CD4-positive, alpha-beta memory T cell (primary cell): Measurements from ENCODE around the gene KCNQ2. TPM values are rescaled to one million over a fixed set of nuclear protein-coding genes. Genes with fewer than 3 reads are reported as not detected.
"Not testable (repeated sequence)": the region's sequence is repeated elsewhere in the genome, so short reads cannot be mapped to it uniquely, and the experiment has no call there.

ENCODE experiments used
- CTCF ChIA-PET: fragments of 350-600 bp; sonication (Branson Sonifier 250); formaldehyde crosslinking; loops from one replicate; lab custom pipeline; 2021; ENCODE audit warnings: inconsistent platforms; ENCODE audit not compliant: partially characterized antibody; lab: Charles Lee
- POLR2A ChIA-PET: fragments of 350-600 bp; sonication (Branson Sonifier 250); formaldehyde crosslinking; loops from one replicate; lab custom pipeline; 2021; ENCODE audit not compliant: partially characterized antibody; lab: Charles Lee
- DNase-seq, 5 donors: peaks; one replicate each; pipeline versions ENCODE4 v3.0.0 to v3.0.0-alpha.2; 2020 to 2022; ENCODE audit warnings: mixed read lengths in 1 of 5
- H3K27ac ChIP-seq: one replicate; pipeline ENCODE4 v1.7.0; 2013; ENCODE audit warnings: low read depth, low read length
- H3K27me3 ChIP-seq: 2 replicates; pipeline ENCODE4 v1.7.0; 2013; ENCODE audit warnings: mild to moderate bottlenecking, low read length, moderate library complexity; ENCODE audit not compliant: insufficient read depth
- H3K36me3 ChIP-seq: 2 replicates; pipeline ENCODE4 v1.7.0; 2013; ENCODE audit warnings: mild to moderate bottlenecking, low read length, moderate library complexity; ENCODE audit not compliant: insufficient read depth
- H3K4me1 ChIP-seq: 2 replicates; pipeline ENCODE4 v1.7.0; 2013; ENCODE audit warnings: mild to moderate bottlenecking, low read length, moderate library complexity; ENCODE audit not compliant: insufficient read depth
- H3K4me3 ChIP-seq, 2 donors: one replicate each; pipeline ENCODE4 v1.7.0; 2013; ENCODE audit warnings: low read length in 2 of 2, mild to moderate bottlenecking in 1 of 2
- H3K9me3 ChIP-seq, 2 donors: one replicate each; pipeline ENCODE4 v1.7.0; 2013; ENCODE audit warnings: low read length in 2 of 2, control low read depth in 1 of 2; ENCODE audit not compliant: control insufficient read depth in 1 of 2
- H3K27ac Mint-ChIP-seq, 7 donors: one replicate each; pipeline ENCODE4 v1.8.0; 2020 to 2021; ENCODE audit warnings: mixed read lengths in 7 of 7, mild to moderate bottlenecking in 6 of 7, inconsistent platforms in 3 of 7, moderate library complexity in 3 of 7
- H3K27me3 Mint-ChIP-seq, 2 donors: one replicate each; pipeline ENCODE4 v1.8.0; 2020 to 2021; ENCODE audit warnings: mixed read lengths in 2 of 2
- H3K36me3 Mint-ChIP-seq, 2 donors: one replicate each; pipeline ENCODE4 v1.8.0; 2020 to 2021; ENCODE audit warnings: mixed read lengths in 2 of 2, inconsistent platforms in 1 of 2, mild to moderate bottlenecking in 1 of 2
- H3K4me1 Mint-ChIP-seq, 4 donors: one replicate each; pipeline ENCODE4 v1.8.0; 2020 to 2021; ENCODE audit warnings: mixed read lengths in 4 of 4, mild to moderate bottlenecking in 1 of 4
- H3K4me3 Mint-ChIP-seq, 8 donors: one replicate each; pipeline ENCODE4 v1.8.0; 2020 to 2021; ENCODE audit warnings: mixed read lengths in 8 of 8, mild to moderate bottlenecking in 7 of 8, moderate library complexity in 6 of 8, inconsistent platforms in 3 of 8
- H3K9me3 Mint-ChIP-seq, 8 donors: one replicate each; pipeline ENCODE4 v1.8.0; 2020 to 2021; ENCODE audit warnings: mixed read lengths in 8 of 8, mild to moderate bottlenecking in 5 of 8, inconsistent platforms in 3 of 8, moderate library complexity in 1 of 8
- intact Hi-C: fragments of 100-400 bp; cut with micrococcal nuclease; formaldehyde crosslinking; loops from one replicate; pipeline ENCODE4 v1.15.1; 2023
- polyA plus RNA-seq, 2 donors: library from polyadenylated mRNA; unstranded; fragments of 300-500 nt; fragmentation: Illumina TruSeq; gene quantifications; one replicate each; pipeline ENCODE4 v1.2.3, GENCODE V29; 2021
- total RNA-seq, 2 experiments: library from RNA; stranded (reverse); gene quantifications; one replicate each; pipeline ENCODE4 v1.2.3, GENCODE V29; 2021

KCNQ2 gene
- total and polyA plus RNA-seq, 4 experiments from 2014 or later, result not detected

DNA sequence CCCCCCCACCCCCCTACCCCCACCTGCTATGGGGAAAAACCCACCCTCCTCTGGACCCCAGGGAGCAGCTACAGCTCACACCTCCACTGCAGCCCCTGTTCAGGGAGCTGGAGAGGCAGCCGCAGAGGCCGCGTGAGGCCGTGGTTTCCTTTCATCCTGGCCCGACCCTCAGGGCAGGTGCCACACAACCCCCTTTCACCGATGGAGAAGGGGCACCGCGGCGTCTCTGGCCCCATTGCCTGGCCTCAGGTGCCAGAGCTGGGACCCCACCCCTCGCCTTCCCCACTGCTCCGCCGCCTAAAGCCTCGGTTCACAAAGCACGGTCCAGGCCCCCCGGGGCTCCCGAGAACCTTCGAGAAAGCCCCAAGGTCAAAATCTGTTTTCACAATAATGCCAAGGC is 11.8 kb upstream of the KCNQ2 start:
- no peaks in the 10 kb centered on the region for H3K9me3 ChIP-seq
- Mint-ChIP-seq H3K36me3 (no peaks in the 10 kb centered on the region), H3K27ac (no peak overlapping the region), H3K9me3 (peaks cover 0 to 2% (median 0%) of the 10 kb centered on the region in 8 donors), H3K27me3 (peaks cover 20% of the 10 kb centered on the region in 2 donors), H3K4me1 (peaks cover 0 to 4% (median 3%) of the 10 kb centered on the region in 4 donors), H3K4me3 (no peak overlapping the region)
- H3K36me3 ChIP-seq, result no peaks in the 10 kb centered on the region
- POLR2A ChIA-PET, result no interaction called here
- no peak for DNase-seq
- no peak overlapping the region for H3K27ac ChIP-seq
- peaks cover 7% of the 10 kb centered on the region for H3K27me3 ChIP-seq
- intact Hi-C loops, result no loop called here
- H3K4me1 ChIP-seq, result no peaks in the 10 kb centered on the region
- H3K4me3 ChIP-seq, result no peak overlapping the region
- CTCF ChIA-PET, result no interaction called here

DNA sequence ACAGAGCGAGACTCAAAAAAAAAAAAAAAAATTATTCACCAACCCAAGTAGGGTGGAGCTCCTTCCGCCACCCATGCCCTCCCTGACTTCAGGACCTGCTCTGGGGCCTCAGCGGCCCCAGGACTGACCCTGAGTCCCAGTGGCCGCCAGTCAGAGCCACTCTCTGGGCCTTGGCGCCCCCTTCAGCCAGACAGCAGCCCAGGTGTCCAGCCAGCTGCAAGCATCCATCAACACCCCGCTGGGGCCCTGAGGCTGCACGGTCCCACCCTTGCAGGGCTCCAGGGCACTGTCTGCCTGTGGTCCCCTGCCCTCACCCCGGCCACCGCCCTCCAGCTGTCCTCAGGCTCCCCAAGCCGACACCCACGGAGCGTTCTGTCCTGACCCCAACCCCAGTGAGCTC is 11.4 kb upstream of the KCNQ2 start:
- Histone ChIP-seq H3K27me3 (peaks cover 7% of the 10 kb centered on the region), H3K4me3 (no peak overlapping the region), H3K36me3 (no peaks in the 10 kb centered on the region), H3K4me1 (no peaks in the 10 kb centered on the region), H3K9me3 (no peaks in the 10 kb centered on the region), H3K27ac (no peak overlapping the region)
- ChIA-PET POLR2A (no interaction called here), CTCF (interaction anchor here (0.7 kb wide), 1 partner anchor 183 kb away, joined by 4 read pairs; no protein-coding TSS in a partner anchor)
- intact Hi-C loops, result no loop called here
- H3K4me1 Mint-ChIP-seq, result peaks cover 0 to 4% (median 3%) of the 10 kb centered on the region in 4 donors
- no peak for DNase-seq
- peaks cover 20% of the 10 kb centered on the region in 2 donors for H3K27me3 Mint-ChIP-seq
- no peaks in the 10 kb centered on the region for H3K36me3 Mint-ChIP-seq
- H3K27ac Mint-ChIP-seq, result no peak overlapping the region
- H3K4me3 Mint-ChIP-seq, result no peak overlapping the region
- H3K9me3 Mint-ChIP-seq, result peaks cover 0 to 2% (median 0%) of the 10 kb centered on the region in 8 donors

DNA sequence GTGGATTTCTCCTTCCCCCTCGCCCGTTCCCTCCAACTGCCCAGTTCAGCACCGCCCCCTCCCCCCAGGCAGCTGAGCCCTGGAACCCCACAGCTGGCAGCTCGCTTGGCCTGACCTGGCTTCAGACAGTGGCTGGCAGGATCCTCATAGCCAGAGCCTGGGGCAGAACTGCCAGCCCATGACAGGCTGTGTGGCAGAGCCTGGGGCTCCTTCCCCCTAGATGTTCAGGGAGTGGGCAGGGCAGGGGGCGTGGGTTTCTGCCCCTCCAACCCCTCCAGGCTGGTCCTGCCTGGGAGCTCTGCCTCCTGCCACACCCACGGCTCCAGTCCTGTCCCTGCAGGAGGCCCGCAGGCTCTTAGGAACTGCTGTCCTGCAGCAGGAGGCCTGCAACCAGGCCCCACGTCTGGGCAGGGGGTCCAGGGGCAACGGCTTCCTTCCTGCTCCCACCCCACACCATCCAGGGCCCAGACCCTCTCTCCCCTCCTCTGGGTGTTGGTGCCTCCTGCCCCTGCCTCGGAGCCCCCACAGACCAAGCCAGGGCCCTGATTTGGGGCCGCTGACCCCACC is 9.6 kb upstream of the KCNQ2 start:
- ChIA-PET POLR2A (no interaction called here), CTCF (interaction anchor here (1.6 kb wide), 1 partner anchor 14 kb away, joined by 5 read pairs; no protein-coding TSS in a partner anchor)
- Mint-ChIP-seq H3K36me3 (no peaks in the 10 kb centered on the region), H3K4me3 (no peak overlapping the region), H3K27me3 (peaks cover 18 to 19% of the 10 kb centered on the region in 2 donors), H3K4me1 (peaks cover 0 to 4% (median 3%) of the 10 kb centered on the region in 4 donors), H3K9me3 (peaks cover 0 to 2% (median 0%) of the 10 kb centered on the region in 8 donors), H3K27ac (no peak overlapping the region)
- Histone ChIP-seq H3K36me3 (no peaks in the 10 kb centered on the region), H3K9me3 (no peaks in the 10 kb centered on the region), H3K4me3 (no peak overlapping the region), H3K27ac (no peak overlapping the region), H3K27me3 (peaks cover 3% of the 10 kb centered on the region), H3K4me1 (no peaks in the 10 kb centered on the region)
- intact Hi-C loops, result no loop called here
- DNase-seq, result no peak

DNA sequence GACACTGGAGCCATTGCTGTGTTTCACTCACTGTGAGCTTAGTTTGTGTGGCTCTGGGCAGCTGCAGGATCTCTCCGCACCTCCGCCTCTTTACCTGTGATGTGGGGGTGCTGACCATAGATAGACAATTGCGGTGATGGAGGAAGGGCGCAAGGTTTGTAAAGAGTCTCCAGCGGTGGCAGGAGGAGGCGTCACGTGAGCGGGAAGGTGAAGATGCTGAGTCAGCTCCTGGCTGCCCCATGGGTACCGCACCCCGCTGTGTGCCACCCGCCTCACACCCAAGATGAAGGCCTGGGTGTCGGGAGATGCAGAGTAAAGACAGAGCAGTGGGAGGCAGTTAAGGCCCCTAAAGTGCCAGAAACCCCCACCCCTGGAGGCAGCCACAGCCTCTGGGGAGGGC is 9.0 kb upstream of the KCNQ2 start:
- peaks cover 0 to 2% (median 0%) of the 10 kb centered on the region in 8 donors for H3K9me3 Mint-ChIP-seq
- Histone ChIP-seq H3K27ac (no peak overlapping the region), H3K27me3 (peaks cover 3% of the 10 kb centered on the region), H3K4me3 (no peak overlapping the region), H3K4me1 (no peaks in the 10 kb centered on the region), H3K36me3 (no peaks in the 10 kb centered on the region), H3K9me3 (no peaks in the 10 kb centered on the region)
- H3K4me3 Mint-ChIP-seq, result no peak overlapping the region
- peaks cover 19 to 21% of the 10 kb centered on the region in 2 donors for H3K27me3 Mint-ChIP-seq
- DNase-seq, result no peak
- CTCF ChIA-PET, result interaction anchor here (1.6 kb wide), 1 partner anchor 15 kb away, joined by 5 read pairs; no protein-coding TSS in a partner anchor
- H3K36me3 Mint-ChIP-seq, result no peaks in the 10 kb centered on the region
- peak overlapping the region in 1 of 7 donors; percentile 7 for H3K27ac Mint-ChIP-seq
- POLR2A ChIA-PET, result no interaction called here
- peaks cover 0 to 4% (median 3%) of the 10 kb centered on the region in 4 donors for H3K4me1 Mint-ChIP-seq
- intact Hi-C loops, result no loop called here

GRCh38 chr20:63479695-63480419 is 7.4 kb upstream of the KCNQ2 start:
- POLR2A ChIA-PET, H3K4me1 Mint-ChIP-seq, H3K9me3 ChIP-seq, CTCF ChIA-PET, DNase-seq, H3K36me3 Mint-ChIP-seq, H3K9me3 Mint-ChIP-seq, H3K4me1 ChIP-seq, H3K4me3 Mint-ChIP-seq, H3K27me3 ChIP-seq, H3K36me3 ChIP-seq, H3K4me3 ChIP-seq, H3K27ac Mint-ChIP-seq, intact Hi-C loops, H3K27ac ChIP-seq: not testable (repeated sequence)
- H3K27me3 Mint-ChIP-seq, result peaks cover 24 to 25% of the 10 kb centered on the region in 2 donors

DNA sequence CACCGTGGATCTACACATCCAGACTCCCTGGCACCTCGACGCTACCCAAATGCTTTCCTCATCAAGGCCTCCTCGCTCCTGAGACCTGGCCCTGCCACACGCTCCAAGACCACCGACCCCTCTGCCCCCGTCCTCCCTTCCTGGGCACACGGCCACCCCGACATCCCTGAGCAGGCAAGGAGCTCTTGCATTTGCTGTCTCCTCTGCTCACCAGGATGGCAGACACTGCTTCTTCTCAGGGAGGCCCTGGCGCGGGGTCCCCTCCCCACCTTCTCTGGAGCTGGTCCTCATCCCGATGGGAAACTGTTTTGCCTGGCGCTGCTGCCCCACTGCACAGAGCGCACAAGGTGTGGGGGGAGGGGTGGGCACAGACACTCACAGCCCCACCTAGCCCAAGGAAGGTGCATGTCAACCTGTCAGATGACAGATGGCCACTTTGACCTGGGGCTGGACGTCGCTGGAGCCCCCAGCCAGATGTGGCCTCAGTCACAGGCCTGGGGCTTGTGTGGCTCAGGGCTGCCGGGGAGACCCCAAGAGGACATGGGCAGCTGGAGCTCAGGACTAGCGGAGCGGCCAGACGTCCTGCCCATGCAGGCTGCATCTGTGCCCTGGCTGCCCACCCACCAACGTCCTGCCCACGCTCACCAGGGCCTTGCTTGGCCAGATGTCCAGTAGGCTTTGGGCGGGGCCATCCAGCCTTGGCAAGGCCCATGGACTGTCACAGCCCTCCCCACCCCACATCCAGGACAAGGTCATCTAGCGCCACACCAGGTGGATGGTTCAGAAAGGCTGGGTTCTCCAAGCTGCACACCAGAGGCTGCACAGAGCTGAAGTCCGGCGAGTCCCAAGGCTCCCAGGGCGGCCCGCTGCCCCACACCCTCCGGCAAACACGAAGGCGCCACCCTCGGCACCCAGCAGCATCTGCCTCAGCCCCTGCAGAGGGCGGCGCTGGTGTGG is 6.2 kb upstream of the KCNQ2 start:
- ChIA-PET CTCF (no interaction called here), POLR2A (no interaction called here)
- Histone ChIP-seq H3K4me3 (no peak overlapping the region), H3K4me1 (peaks cover 4% of the 10 kb centered on the region), H3K9me3 (no peaks in the 10 kb centered on the region), H3K36me3 (no peaks in the 10 kb centered on the region), H3K27me3 (peaks cover 5% of the 10 kb centered on the region), H3K27ac (no peak overlapping the region)
- DNase-seq, result no peak
- Mint-ChIP-seq H3K4me1 (peaks cover 0 to 12% (median 6%) of the 10 kb centered on the region in 4 donors), H3K27me3 (peaks cover 25 to 29% of the 10 kb centered on the region in 2 donors), H3K27ac (no peak overlapping the region), H3K9me3 (peaks cover 0 to 2% (median 0%) of the 10 kb centered on the region in 8 donors), H3K4me3 (no peak overlapping the region), H3K36me3 (no peaks in the 10 kb centered on the region)
- intact Hi-C loops, result no loop called here

DNA sequence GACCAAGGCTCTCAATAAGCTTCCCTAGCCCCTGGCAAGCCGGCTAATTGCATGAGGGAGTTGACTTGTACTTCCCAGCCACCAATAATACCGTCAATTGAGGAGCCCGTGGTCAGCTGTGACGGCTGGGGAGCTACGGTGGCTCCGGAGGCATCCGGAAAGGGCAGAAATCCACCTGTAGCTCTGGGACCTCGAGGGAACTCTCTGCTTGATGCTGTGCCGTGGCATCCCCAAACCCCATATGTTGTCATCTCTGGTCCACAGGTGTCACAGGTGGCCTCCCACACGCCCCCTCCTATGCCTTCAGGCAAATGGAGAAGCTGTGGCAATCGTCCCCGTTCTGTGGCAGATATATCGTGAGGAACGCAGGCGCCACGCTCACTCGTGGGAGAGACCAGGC is 5.5 kb upstream of the KCNQ2 start:
- intact Hi-C loops, result no loop called here
- CTCF ChIA-PET, result no interaction called here
- POLR2A ChIA-PET, result no interaction called here

More for the DNA sequence above, 5.5 kb upstream of the KCNQ2 start:
- peaks cover 26 to 28% of the 10 kb centered on the region in 2 donors for H3K27me3 Mint-ChIP-seq
- H3K9me3 ChIP-seq, result no peaks in the 10 kb centered on the region
- no peak overlapping the region for H3K27ac ChIP-seq
- peaks cover 0 to 11% (median 5%) of the 10 kb centered on the region in 4 donors for H3K4me1 Mint-ChIP-seq
- no peak for DNase-seq
- H3K4me3 ChIP-seq, result no peak overlapping the region
- H3K9me3 Mint-ChIP-seq, result peaks cover 0 to 1% (median 0%) of the 10 kb centered on the region in 8 donors
- peaks cover 9% of the 10 kb centered on the region for H3K27me3 ChIP-seq
- H3K36me3 ChIP-seq, result no peaks in the 10 kb centered on the region
- peaks cover 5% of the 10 kb centered on the region for H3K4me1 ChIP-seq
- no peak overlapping the region for H3K27ac Mint-ChIP-seq
- H3K36me3 Mint-ChIP-seq, result no peaks in the 10 kb centered on the region
- H3K4me3 Mint-ChIP-seq, result no peak overlapping the region
